CD4-positive, alpha-beta T cell (primary cell): ENCODE data around the gene WDR75. TPM values are rescaled to one million over a fixed set of nuclear protein-coding genes. Genes with fewer than 3 reads are reported as not detected.

Source experiments
- ATAC-seq: fragments of 200-7000 bp; cut with Tn5 transposase; one replicate; pipeline ENCODE4 v1.10.0; 2022; ENCODE audit warnings: mild to moderate bottlenecking; ENCODE audit not compliant: poor library complexity
- CTCF ChIA-PET: fragments of 350-600 bp; sonication (Branson Sonifier 250); formaldehyde crosslinking; loops from one replicate; lab custom pipeline; 2021; ENCODE audit warnings: antibody characterized with exemption, inconsistent platforms; lab: Charles Lee
- POLR2A ChIA-PET: fragments of 350-600 bp; sonication (Branson Sonifier 250); formaldehyde crosslinking; loops from one replicate; lab custom pipeline; 2021; ENCODE audit warnings: antibody characterized with exemption, inconsistent platforms; lab: Charles Lee
- DNase-seq, 14 experiments: peaks; one replicate each; pipeline ENCODE4 v3.0.0-alpha.2; 2013 to 2020; ENCODE audit warnings: mixed read lengths in 2 of 14
- H3K27ac ChIP-seq, 2 donors: one replicate each; pipeline versions ENCODE4 v1.5.1 to v1.7.0; 2013; ENCODE audit warnings: low read length in 2 of 2, low read depth in 1 of 2, mild to moderate bottlenecking in 1 of 2
- H3K27me3 ChIP-seq, 2 experiments: 1 replicate in 1 of 2; 2 replicates in 1 of 2; pipeline versions ENCODE4 v1.6.1 to v1.7.0; 2013; ENCODE audit warnings: low read length in 2 of 2, control low read depth in 1 of 2, mild to moderate bottlenecking in 1 of 2, moderate library complexity in 1 of 2; ENCODE audit not compliant: insufficient read depth in 2 of 2, control insufficient read depth in 1 of 2
- H3K36me3 ChIP-seq: one replicate; pipeline ENCODE4 v1.6.1; 2013; ENCODE audit warnings: low read length, control low read depth; ENCODE audit not compliant: insufficient read depth
- H3K4me1 ChIP-seq: one replicate; pipeline ENCODE4 v1.6.1; 2013; ENCODE audit warnings: low read length, control low read depth; ENCODE audit not compliant: insufficient read depth
- H3K4me3 ChIP-seq: one replicate; pipeline ENCODE4 v1.5.1; 2013; ENCODE audit warnings: mild to moderate bottlenecking, low read length, moderate library complexity
- H3K9me3 ChIP-seq, 2 experiments: 1 replicate in 1 of 2; 2 replicates in 1 of 2; pipeline versions ENCODE4 v1.6.1 to v1.7.0; 2013; ENCODE audit warnings: low read length in 2 of 2, mild to moderate bottlenecking in 2 of 2, control low read depth in 1 of 2, moderate library complexity in 1 of 2; ENCODE audit not compliant: control insufficient read depth in 1 of 2, insufficient read depth in 1 of 2
- H3K27ac Mint-ChIP-seq: one replicate; pipeline ENCODE4 v1.8.0; 2020; ENCODE audit warnings: mixed read lengths
- H3K27me3 Mint-ChIP-seq: one replicate; pipeline ENCODE4 v1.8.0; 2021; ENCODE audit warnings: mixed read lengths
- H3K36me3 Mint-ChIP-seq: one replicate; pipeline ENCODE4 v1.8.0; 2021; ENCODE audit warnings: low read depth, mixed read lengths
- H3K4me1 Mint-ChIP-seq: one replicate; pipeline ENCODE4 v1.8.0; 2021; ENCODE audit warnings: low read depth, mixed read lengths
- H3K4me3 Mint-ChIP-seq: one replicate; pipeline ENCODE4 v1.8.0; 2020; ENCODE audit warnings: mild to moderate bottlenecking, mixed read lengths
- H3K9me3 Mint-ChIP-seq: one replicate; pipeline ENCODE4 v1.8.0; 2020; ENCODE audit warnings: mixed read lengths
- intact Hi-C, 2 experiments: fragments of 100-400 bp; cut with DNase I in 1 of 2; cut with micrococcal nuclease in 1 of 2; formaldehyde crosslinking; loops; one replicate each; pipeline versions ENCODE4 v1.15.1 to v1.9.0; 2023 to 2025; cut with DNase I, micrococcal nuclease
- total RNA-seq, 174 experiments: library from RNA in 2 of 174; stranded (reverse) in 2 of 174; gene quantifications; one replicate each; pipeline ENCODE4 v1.2.3 and lab custom pipeline; 2021 to 2026
- TF ChIP-seq, protein P1 (sequence below): fragments of 200-600 bp; IDR thresholded peaks from one replicate; pipeline ENCODE4 v1.8.0; 2022; ENCODE audit warnings: antibody characterized with exemption, mild to moderate bottlenecking

WDR75 gene
- total RNA-seq, 2 experiments from 2014 or later, result 38.1 to 45.3 TPM

GRCh38 chr2:189421644-189422043, 19.6 kb upstream of the WDR75 start:
- H3K27me3 Mint-ChIP-seq, result no peaks in the 10 kb centered on the region
- Histone ChIP-seq H3K4me3 (no peak overlapping the region), H3K27me3 (no peaks in the 10 kb centered on the region), H3K36me3 (no peaks in the 10 kb centered on the region), H3K4me1 (no peaks in the 10 kb centered on the region), H3K9me3 (no peaks in the 10 kb centered on the region), H3K27ac (no peak overlapping the region)
- H3K4me3 Mint-ChIP-seq, result no peak overlapping the region
- DNase-seq (no peak), ATAC-seq (no peak)
- TF ChIP-seq, protein P1, sequence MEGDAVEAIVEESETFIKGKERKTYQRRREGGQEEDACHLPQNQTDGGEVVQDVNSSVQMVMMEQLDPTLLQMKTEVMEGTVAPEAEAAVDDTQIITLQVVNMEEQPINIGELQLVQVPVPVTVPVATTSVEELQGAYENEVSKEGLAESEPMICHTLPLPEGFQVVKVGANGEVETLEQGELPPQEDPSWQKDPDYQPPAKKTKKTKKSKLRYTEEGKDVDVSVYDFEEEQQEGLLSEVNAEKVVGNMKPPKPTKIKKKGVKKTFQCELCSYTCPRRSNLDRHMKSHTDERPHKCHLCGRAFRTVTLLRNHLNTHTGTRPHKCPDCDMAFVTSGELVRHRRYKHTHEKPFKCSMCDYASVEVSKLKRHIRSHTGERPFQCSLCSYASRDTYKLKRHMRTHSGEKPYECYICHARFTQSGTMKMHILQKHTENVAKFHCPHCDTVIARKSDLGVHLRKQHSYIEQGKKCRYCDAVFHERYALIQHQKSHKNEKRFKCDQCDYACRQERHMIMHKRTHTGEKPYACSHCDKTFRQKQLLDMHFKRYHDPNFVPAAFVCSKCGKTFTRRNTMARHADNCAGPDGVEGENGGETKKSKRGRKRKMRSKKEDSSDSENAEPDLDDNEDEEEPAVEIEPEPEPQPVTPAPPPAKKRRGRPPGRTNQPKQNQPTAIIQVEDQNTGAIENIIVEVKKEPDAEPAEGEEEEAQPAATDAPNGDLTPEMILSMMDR, result no peak
- H3K27ac Mint-ChIP-seq, result no peak overlapping the region
- POLR2A ChIA-PET, result no interaction called here
- no peaks in the 10 kb centered on the region for H3K9me3 Mint-ChIP-seq
- CTCF ChIA-PET, result no interaction called here
- H3K36me3 Mint-ChIP-seq, result no peaks in the 10 kb centered on the region
- intact Hi-C loops, result no loop called here
- H3K4me1 Mint-ChIP-seq, result no peaks in the 10 kb centered on the region

- H3K4me1 Mint-ChIP-seq, result no peaks in the 10 kb centered on the region
- H3K36me3 ChIP-seq, result no peaks in the 10 kb centered on the region
- CTCF ChIA-PET, result no interaction called here
- H3K27ac ChIP-seq, result no peak overlapping the region
- ATAC-seq, result no peak
- no peak overlapping the region for H3K4me3 ChIP-seq
- H3K36me3 Mint-ChIP-seq, result no peaks in the 10 kb centered on the region
- no peaks in the 10 kb centered on the region for H3K9me3 Mint-ChIP-seq
- no peaks in the 10 kb centered on the region for H3K27me3 Mint-ChIP-seq
- POLR2A ChIA-PET, result no interaction called here
- TF ChIP-seq, protein P1, result no peak
- H3K27ac Mint-ChIP-seq, result no peak overlapping the region
- H3K4me3 Mint-ChIP-seq, result no peak overlapping the region
- H3K4me1 ChIP-seq, result no peaks in the 10 kb centered on the region
- no peak for DNase-seq
- H3K9me3 ChIP-seq, result no peaks in the 10 kb centered on the region
- intact Hi-C loops, result no loop called here
- H3K27me3 ChIP-seq, result no peaks in the 10 kb centered on the region
Measured at GRCh38 chr2:189424961-189425360, 16.3 kb upstream of the WDR75 start.

- Histone ChIP-seq H3K36me3 (no peaks in the 10 kb centered on the region), H3K4me3 (no peak overlapping the region), H3K27me3 (no peaks in the 10 kb centered on the region), H3K9me3 (no peaks in the 10 kb centered on the region), H3K27ac (no peak overlapping the region), H3K4me1 (peaks cover 3% of the 10 kb centered on the region)
- ChIA-PET POLR2A (no interaction called here), CTCF (no interaction called here)
- no peak overlapping the region for H3K4me3 Mint-ChIP-seq
- ATAC-seq (no peak), DNase-seq (no peak)
- H3K9me3 Mint-ChIP-seq, result no peaks in the 10 kb centered on the region
- H3K36me3 Mint-ChIP-seq, result no peaks in the 10 kb centered on the region
- no peak overlapping the region for H3K27ac Mint-ChIP-seq
- no peaks in the 10 kb centered on the region for H3K4me1 Mint-ChIP-seq
- intact Hi-C loops, result no loop called here
- no peaks in the 10 kb centered on the region for H3K27me3 Mint-ChIP-seq
- TF ChIP-seq, protein P1, result no peak
Measured at GRCh38 chr2:189425676-189426075, 15.6 kb upstream of the WDR75 start.
